ENCODE data around the gene HAPSTR1.

The HAPSTR1 gene

DNA sequence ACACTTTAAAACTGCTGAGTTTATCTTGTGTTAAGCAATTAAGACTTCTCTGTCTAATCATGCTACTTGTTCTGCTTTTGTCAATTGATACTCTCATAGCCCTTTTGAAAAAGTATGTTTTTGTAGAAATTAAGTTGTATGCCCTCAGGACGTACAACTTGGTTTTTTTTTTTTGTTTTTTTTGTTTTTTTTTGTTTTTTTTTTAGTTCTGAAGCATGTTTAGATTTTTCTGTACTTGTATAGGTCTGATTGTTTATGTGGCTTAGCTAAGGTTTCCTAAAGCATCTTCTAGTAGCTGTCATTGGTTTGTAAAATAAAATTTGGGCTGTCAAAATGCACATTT lies 21.4 kb downstream of the HAPSTR1 start:
- DNase-seq (ENCODE audit: low spot score), result no peak
- TF ChIP-seq, protein P1, sequence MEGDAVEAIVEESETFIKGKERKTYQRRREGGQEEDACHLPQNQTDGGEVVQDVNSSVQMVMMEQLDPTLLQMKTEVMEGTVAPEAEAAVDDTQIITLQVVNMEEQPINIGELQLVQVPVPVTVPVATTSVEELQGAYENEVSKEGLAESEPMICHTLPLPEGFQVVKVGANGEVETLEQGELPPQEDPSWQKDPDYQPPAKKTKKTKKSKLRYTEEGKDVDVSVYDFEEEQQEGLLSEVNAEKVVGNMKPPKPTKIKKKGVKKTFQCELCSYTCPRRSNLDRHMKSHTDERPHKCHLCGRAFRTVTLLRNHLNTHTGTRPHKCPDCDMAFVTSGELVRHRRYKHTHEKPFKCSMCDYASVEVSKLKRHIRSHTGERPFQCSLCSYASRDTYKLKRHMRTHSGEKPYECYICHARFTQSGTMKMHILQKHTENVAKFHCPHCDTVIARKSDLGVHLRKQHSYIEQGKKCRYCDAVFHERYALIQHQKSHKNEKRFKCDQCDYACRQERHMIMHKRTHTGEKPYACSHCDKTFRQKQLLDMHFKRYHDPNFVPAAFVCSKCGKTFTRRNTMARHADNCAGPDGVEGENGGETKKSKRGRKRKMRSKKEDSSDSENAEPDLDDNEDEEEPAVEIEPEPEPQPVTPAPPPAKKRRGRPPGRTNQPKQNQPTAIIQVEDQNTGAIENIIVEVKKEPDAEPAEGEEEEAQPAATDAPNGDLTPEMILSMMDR (IDR thresholded peaks at IDR 0.05; ENCODE audit: extremely low read depth, insufficient read depth, missing control alignments), result no peak
- in situ Hi-C loops (cut with MboI; ENCODE audit: low pct_unique_long_range_greater_than_20kb, low sequenced_read_pairs, unreplicated experiment), result no loop called here

DNA sequence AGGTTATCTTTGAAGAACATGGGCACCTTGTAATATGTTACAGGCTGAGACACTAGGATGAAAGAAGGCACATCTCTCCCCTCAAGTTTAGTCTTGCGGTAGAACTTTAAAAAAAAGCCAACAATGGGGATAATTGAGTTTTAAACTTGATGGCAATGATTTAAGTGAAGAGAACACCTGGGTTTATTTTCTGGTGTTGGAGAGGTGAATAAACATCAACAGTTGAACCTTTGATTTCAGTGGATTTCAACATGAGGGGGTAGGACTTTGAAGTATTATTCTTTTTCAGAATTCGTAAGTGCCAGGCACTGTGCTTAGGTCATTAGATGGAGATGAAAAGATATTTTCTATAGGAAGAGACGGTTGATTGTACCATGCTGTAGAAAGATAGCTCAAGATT lies 22.3 kb downstream of the HAPSTR1 start:
- TF ChIP-seq, protein P1 (IDR thresholded peaks at IDR 0.05; ENCODE audit: extremely low read depth, insufficient read depth, missing control alignments), result no peak
- in situ Hi-C loops (cut with MboI; ENCODE audit: low pct_unique_long_range_greater_than_20kb, low sequenced_read_pairs, unreplicated experiment), result no loop called here
- DNase-seq (ENCODE audit: low spot score), result no peak

DNA sequence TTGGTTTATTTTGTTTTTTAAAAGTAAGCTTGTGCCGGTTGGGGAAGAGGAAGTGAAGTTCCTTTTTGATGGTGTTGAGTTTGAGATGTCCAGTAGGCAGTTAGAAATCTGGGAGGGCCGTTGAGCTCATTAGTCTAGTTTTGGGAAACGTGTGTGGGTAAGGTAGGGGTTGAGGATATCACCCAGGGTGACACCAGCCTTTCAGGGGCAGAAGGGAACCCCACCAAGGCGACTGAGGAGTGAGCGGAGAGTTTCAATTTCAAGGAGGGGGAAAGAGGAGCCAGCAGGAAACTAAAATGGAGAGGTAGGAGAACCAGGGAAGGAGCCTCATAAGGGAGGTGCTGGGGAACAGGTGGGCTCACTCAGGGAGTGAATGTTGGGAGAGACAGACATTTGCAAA lies 22.7 kb downstream of the HAPSTR1 start:
- in situ Hi-C loops (cut with MboI; ENCODE audit: low pct_unique_long_range_greater_than_20kb, low sequenced_read_pairs, unreplicated experiment), result no loop called here
- TF ChIP-seq, protein P1 (IDR thresholded peaks at IDR 0.05; ENCODE audit: extremely low read depth, insufficient read depth, missing control alignments), result no peak
- DNase-seq (ENCODE audit: low spot score), result no peak

DNA sequence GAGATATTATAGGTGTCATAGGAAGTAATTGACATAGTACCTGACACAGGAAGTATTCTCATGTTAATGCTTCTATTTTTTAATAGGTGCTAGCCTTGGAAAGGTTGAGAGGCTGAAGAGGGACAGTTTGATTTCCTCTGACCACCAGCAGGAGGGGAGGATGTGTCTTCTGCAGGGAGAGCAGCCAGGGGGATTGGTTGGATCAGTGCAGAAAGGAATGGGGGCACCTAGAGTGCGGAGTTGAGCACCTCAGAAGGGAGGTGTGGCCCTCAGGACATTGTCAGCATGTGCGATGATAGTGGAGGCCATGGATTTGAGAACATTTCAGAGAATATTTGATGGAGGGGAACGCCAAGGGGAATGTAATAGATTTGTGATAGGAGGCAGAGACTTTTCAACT lies 23.4 kb downstream of the HAPSTR1 start:
- TF ChIP-seq, protein P1 (IDR thresholded peaks at IDR 0.05; ENCODE audit: extremely low read depth, insufficient read depth, missing control alignments), result no peak
- in situ Hi-C loops (cut with MboI; ENCODE audit: low pct_unique_long_range_greater_than_20kb, low sequenced_read_pairs, unreplicated experiment), result no loop called here
- DNase-seq (ENCODE audit: low spot score), result no peak

DNA sequence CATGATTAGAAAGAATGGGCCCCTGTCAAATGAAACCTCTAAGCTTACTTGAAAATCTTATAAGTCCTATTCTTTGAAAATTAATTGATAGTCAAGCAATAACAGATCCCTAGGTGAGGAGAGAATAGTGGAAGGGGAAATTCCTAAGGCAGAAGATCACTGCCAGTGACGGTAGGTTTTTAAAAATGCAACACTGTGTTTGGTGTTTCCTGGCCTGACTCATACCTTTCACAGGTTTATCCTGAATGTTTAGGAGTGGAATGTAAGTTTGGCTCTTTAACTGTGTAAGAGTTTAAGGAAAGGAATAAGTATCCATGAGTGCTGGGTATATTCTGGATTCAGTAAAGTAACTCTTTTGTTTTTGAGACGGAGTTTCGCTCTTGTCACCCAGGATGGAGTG lies 23.8 kb downstream of the HAPSTR1 start:
- no peak for DNase-seq (ENCODE audit: low spot score)
- TF ChIP-seq, protein P1 (IDR thresholded peaks at IDR 0.05; ENCODE audit: extremely low read depth, insufficient read depth, missing control alignments), result no peak
- in situ Hi-C loops (cut with MboI; ENCODE audit: low pct_unique_long_range_greater_than_20kb, low sequenced_read_pairs, unreplicated experiment), result no loop called here

DNA sequence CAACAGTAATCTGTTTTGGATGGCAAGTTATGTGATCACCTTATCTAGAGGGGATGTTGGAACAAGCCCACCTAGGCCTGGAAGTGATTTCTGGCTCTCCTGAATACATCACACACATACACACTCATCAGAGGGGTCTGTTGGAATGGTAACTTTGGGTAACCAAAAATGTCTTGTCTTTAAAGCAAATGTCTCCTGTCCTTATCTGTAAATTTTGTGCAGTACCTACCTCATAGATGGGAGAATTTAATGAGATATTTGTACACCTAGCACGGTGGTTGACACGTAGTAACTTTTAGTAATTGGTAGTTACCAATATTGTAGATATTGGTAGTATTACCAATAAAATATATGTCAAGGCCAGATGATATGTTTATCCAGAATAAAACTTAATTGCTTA lies 24.7 kb downstream of the HAPSTR1 start:
- TF ChIP-seq, protein P1 (IDR thresholded peaks at IDR 0.05; ENCODE audit: extremely low read depth, insufficient read depth, missing control alignments), result no peak
- DNase-seq (ENCODE audit: low spot score), result no peak
- in situ Hi-C loops (cut with MboI; ENCODE audit: low pct_unique_long_range_greater_than_20kb, low sequenced_read_pairs, unreplicated experiment), result no loop called here

DNA sequence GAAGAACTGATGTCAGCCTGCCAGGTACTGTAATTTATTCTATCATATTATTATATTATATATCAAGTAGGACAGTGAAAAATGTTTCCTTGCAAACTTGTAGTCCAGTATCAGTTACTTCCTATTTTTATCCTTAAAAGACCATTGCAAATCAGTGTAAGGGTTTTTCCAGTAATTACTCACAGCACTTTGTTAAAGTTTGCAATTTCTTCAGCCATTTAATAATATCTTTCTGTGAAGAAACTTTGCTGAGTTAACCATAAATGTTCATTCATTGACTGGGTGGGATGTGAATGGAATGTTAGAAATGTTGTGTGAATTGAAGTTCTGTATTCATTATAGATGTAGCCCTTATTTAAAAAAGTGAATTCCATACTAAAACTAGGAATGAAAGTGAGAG lies 26.7 kb downstream of the HAPSTR1 start:
- TF ChIP-seq, protein P1 (IDR thresholded peaks at IDR 0.05; ENCODE audit: extremely low read depth, insufficient read depth, missing control alignments), result no peak
- no peak for DNase-seq (ENCODE audit: low spot score)
- in situ Hi-C loops (cut with MboI; ENCODE audit: low pct_unique_long_range_greater_than_20kb, low sequenced_read_pairs, unreplicated experiment), result no loop called here

Measured in GM13977 (cell line).